Panc1 (cell line): ENCODE results near the gene E2F3. TPM values are rescaled to one million over a fixed set of nuclear protein-coding genes. Genes with fewer than 3 reads are reported as not detected.

ENCODE experiments used
- ATAC-seq: fragments of 200-7000 bp; cut with Tn5 transposase; 2 replicates; pipeline ENCODE4 v1.9.1; 2020; ENCODE audit warnings: mild to moderate bottlenecking, moderate library complexity
- BruUV-seq: library from RNA; stranded (reverse); fragments of 400-500 nt; replicated peaks from 2 replicates; lab custom pipeline; 2021; lab: Mats Ljungman, UMichigan
- CTCF ChIA-PET: fragments of 300-600 bp; sonication (Branson Sonifier 250); formaldehyde crosslinking; loops from one replicate; lab custom pipeline; 2022; ENCODE audit warnings: antibody characterized with exemption; lab: Charles Lee
- POLR2A ChIA-PET: fragments of 300-600 bp; sonication (Branson Sonifier 250); formaldehyde crosslinking; loops from one replicate; lab custom pipeline; 2022; ENCODE audit warnings: antibody characterized with exemption; lab: Charles Lee
- DNase-seq: peaks from one replicate; pipeline ENCODE4 v3.0.0-alpha.2; 2010; ENCODE audit warnings: low read depth, low spot score
- H3K27ac ChIP-seq: 2 replicates; pipeline ENCODE4 v1.5.1; 2011; ENCODE audit warnings: mild to moderate bottlenecking, low read length, inconsistent platforms
- H3K27me3 ChIP-seq: fragments of 200-500 bp; sonication (Bioruptor generic); 2 replicates; pipeline ENCODE4 v1.6.0; 2014; ENCODE audit warnings: low read length, inconsistent platforms; ENCODE audit not compliant: control insufficient read depth, insufficient read depth
- H3K36me3 ChIP-seq: fragments of 200-500 bp; sonication (Bioruptor generic); 2 replicates; pipeline ENCODE4 v1.5.1; 2014; ENCODE audit warnings: inconsistent platforms, mild to moderate bottlenecking, low read length, moderate library complexity; ENCODE audit not compliant: control insufficient read depth, insufficient read depth
- H3K4me1 ChIP-seq: 2 replicates; pipeline ENCODE4 v1.5.1; 2011; ENCODE audit warnings: inconsistent platforms, mild to moderate bottlenecking, low read length, moderate library complexity; ENCODE audit not compliant: control insufficient read depth, insufficient read depth
- H3K4me3 ChIP-seq, 2 experiments: 2 replicates each; pipeline ENCODE4 v1.5.1; 2011 to 2012; ENCODE audit warnings: low read depth in 2 of 2, low read length in 2 of 2, mild to moderate bottlenecking in 2 of 2, inconsistent platforms in 1 of 2, moderate library complexity in 1 of 2
- H3K9me3 ChIP-seq: fragments of 200-500 bp; sonication (Bioruptor generic); 2 replicates; pipeline ENCODE4 v1.5.1; 2014; ENCODE audit warnings: low read depth, mild to moderate bottlenecking, inconsistent platforms, low read length, moderate library complexity; ENCODE audit not compliant: control insufficient read depth, insufficient read depth
- POLR2AphosphoS5 ChIP-seq: IDR thresholded peaks from 2 replicates; pipeline ENCODE4 v1.6.1; 2012; ENCODE audit warnings: mild to moderate bottlenecking, low read depth, low read length, moderate library complexity
- SIN3A ChIP-seq: IDR thresholded peaks from 2 replicates; pipeline ENCODE4 v1.6.1; 2012; ENCODE audit warnings: low read depth, mild to moderate bottlenecking, low read length, moderate library complexity, borderline replicate concordance; ENCODE audit not compliant: insufficient read depth
- TCF7L2 ChIP-seq: IDR thresholded peaks from 2 replicates; pipeline ENCODE4 v1.6.1; 2011; ENCODE audit warnings: mild to moderate bottlenecking, low read depth, low read length, inconsistent platforms
- in situ Hi-C: cut with HindIII; loops from 2 replicates; pipeline ENCODE4 v1.10.0; 2016; ENCODE audit warnings: low sequenced_read_pairs, low pct_unique_long_range_greater_than_20kb
- intact Hi-C: fragments of 100-400 bp; cut with micrococcal nuclease; formaldehyde crosslinking; loops from one replicate; pipeline ENCODE4 v1.10.0; 2022; ENCODE audit not compliant: unreplicated experiment
- total RNA-seq: library from RNA; stranded (reverse); gene quantifications from one replicate; pipeline ENCODE4 v1.2.1, GENCODE V29; 2021; ENCODE audit not compliant: unreplicated experiment
- TF ChIP-seq, protein P1 (sequence below): fragments of 450-650 bp; IDR thresholded peaks from 2 replicates; pipeline ENCODE4 v1.5.1; 2017; ENCODE audit warnings: mild to moderate bottlenecking
- TF ChIP-seq, protein P2 (sequence below), 2 experiments: IDR thresholded peaks; 2 replicates each; pipeline ENCODE4 v1.6.1; 2011 to 2012; ENCODE audit warnings: low read depth in 2 of 2, control low read depth in 1 of 2, low read length in 1 of 2, mild to moderate bottlenecking in 1 of 2, moderate library complexity in 1 of 2; ENCODE audit not compliant: insufficient read depth in 1 of 2

E2F3 gene
- total RNA-seq, 1 experiment from 2014 or later = 31.0 TPM

DNA sequence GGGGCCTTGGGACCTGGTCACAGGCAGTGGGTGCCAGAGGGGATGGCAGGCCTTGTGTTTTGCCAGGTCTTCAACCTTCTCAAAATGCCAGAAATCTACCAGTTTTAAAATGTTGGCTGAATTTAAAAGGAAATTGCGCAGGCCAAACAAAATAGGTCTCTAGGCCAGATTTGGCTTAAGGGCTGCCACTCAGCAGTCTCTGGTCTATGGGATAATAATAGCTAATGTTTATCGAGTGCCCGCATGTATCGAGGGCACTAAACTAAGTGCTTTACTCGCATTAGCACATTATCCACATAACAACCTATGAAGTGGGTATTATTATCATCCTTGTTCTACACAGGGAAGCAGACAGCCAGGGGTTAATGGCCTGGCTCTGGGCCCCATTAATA lies 11.0 kb downstream of the E2F3 start:
- in situ Hi-C loops (no loop called here), intact Hi-C loops (no loop called here)
- POLR2A ChIA-PET = no interaction called here
- no peak overlapping the region for H3K4me3 ChIP-seq
- ATAC-seq = no peak
- H3K36me3 ChIP-seq = peaks cover 6% of the 10 kb centered on the region
- no peaks in the 10 kb centered on the region for H3K9me3 ChIP-seq
- H3K27me3 ChIP-seq = no peaks in the 10 kb centered on the region
- H3K4me1 ChIP-seq = peaks cover 10% of the 10 kb centered on the region
- CTCF ChIA-PET = no interaction called here
- H3K27ac ChIP-seq = no peak overlapping the region
- BruUV-seq = no TSS peak
- DNase-seq = no peak
- TF ChIP-seq POLR2AphosphoS5 (no peak), SIN3A (no peak), TCF7L2 (no peak)
- TF ChIP-seq, protein P1, sequence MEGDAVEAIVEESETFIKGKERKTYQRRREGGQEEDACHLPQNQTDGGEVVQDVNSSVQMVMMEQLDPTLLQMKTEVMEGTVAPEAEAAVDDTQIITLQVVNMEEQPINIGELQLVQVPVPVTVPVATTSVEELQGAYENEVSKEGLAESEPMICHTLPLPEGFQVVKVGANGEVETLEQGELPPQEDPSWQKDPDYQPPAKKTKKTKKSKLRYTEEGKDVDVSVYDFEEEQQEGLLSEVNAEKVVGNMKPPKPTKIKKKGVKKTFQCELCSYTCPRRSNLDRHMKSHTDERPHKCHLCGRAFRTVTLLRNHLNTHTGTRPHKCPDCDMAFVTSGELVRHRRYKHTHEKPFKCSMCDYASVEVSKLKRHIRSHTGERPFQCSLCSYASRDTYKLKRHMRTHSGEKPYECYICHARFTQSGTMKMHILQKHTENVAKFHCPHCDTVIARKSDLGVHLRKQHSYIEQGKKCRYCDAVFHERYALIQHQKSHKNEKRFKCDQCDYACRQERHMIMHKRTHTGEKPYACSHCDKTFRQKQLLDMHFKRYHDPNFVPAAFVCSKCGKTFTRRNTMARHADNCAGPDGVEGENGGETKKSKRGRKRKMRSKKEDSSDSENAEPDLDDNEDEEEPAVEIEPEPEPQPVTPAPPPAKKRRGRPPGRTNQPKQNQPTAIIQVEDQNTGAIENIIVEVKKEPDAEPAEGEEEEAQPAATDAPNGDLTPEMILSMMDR = no peak
- TF ChIP-seq, protein P2, sequence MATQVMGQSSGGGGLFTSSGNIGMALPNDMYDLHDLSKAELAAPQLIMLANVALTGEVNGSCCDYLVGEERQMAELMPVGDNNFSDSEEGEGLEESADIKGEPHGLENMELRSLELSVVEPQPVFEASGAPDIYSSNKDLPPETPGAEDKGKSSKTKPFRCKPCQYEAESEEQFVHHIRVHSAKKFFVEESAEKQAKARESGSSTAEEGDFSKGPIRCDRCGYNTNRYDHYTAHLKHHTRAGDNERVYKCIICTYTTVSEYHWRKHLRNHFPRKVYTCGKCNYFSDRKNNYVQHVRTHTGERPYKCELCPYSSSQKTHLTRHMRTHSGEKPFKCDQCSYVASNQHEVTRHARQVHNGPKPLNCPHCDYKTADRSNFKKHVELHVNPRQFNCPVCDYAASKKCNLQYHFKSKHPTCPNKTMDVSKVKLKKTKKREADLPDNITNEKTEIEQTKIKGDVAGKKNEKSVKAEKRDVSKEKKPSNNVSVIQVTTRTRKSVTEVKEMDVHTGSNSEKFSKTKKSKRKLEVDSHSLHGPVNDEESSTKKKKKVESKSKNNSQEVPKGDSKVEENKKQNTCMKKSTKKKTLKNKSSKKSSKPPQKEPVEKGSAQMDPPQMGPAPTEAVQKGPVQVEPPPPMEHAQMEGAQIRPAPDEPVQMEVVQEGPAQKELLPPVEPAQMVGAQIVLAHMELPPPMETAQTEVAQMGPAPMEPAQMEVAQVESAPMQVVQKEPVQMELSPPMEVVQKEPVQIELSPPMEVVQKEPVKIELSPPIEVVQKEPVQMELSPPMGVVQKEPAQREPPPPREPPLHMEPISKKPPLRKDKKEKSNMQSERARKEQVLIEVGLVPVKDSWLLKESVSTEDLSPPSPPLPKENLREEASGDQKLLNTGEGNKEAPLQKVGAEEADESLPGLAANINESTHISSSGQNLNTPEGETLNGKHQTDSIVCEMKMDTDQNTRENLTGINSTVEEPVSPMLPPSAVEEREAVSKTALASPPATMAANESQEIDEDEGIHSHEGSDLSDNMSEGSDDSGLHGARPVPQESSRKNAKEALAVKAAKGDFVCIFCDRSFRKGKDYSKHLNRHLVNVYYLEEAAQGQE (IDR thresholded peaks at IDR 0.05; ENCODE audit: insufficient read depth in 1 of 2, low read depth in 2 of 2, low read length in 1 of 2) = no peak

DNA sequence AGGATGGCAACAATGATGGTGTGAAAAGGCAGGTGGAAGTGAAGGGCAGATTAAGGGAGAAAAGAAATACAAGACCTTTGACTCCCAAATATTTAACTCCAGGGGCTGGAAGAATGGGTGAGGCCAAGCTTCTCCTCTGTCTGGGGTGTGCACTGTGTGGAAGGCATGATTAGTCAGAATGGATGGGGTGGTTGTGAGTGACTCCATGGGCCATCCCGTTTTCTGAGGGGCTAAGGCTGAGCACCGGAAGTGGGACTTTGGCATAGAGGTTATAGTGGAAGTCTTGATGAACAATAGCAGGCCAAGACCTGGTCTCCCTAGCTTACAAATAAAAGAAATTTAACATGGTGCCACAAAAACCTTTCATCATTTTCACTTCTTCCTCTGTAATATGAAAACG lies 12.1 kb downstream of the E2F3 start:
- ChIA-PET POLR2A (interaction anchor here (1.1 kb wide), 1 partner anchor 9 kb away, joined by 6 read pairs; no protein-coding TSS in a partner anchor), CTCF (no interaction called here)
- Histone ChIP-seq H3K27ac (no peak overlapping the region), H3K36me3 (no peaks in the 10 kb centered on the region; the same call in 1 of the 2 replicates), H3K27me3 (no peaks in the 10 kb centered on the region), H3K4me3 (no peak overlapping the region), H3K9me3 (no peaks in the 10 kb centered on the region), H3K4me1 (peaks cover 10% of the 10 kb centered on the region)
- intact Hi-C loops = no loop called here
- TF ChIP-seq, protein P1 = no peak
- no peak for TF ChIP-seq SIN3A
- TF ChIP-seq POLR2AphosphoS5 = no peak
- TF ChIP-seq, protein P2 (IDR thresholded peaks at IDR 0.05; ENCODE audit: insufficient read depth in 1 of 2, low read depth in 2 of 2, low read length in 1 of 2) = no peak
- no peak for TF ChIP-seq TCF7L2
- ATAC-seq (no peak), DNase-seq (no peak)
- BruUV-seq = no TSS peak
- in situ Hi-C loops = no loop called here
